SHP77 treated with DMSO at 0.1 percent for 48 hours (cell line): ENCODE measurements around the gene FAXC.
"Not testable (repeated sequence)": the region's sequence is repeated elsewhere in the genome, so short reads cannot be mapped to it uniquely, and the experiment has no call there.

Experiments used
- DNase-seq: peaks from one replicate; lab custom pipeline; 2025; lab: John Stamatoyannopoulos, UW

FAXC gene

GRCh38 chr6:99285881-99286280, 63.6 kb downstream of the FAXC start:
- DNase-seq: no peak

- no peak for DNase-seq
Measured at GRCh38 chr6:99282479-99283062, 66.9 kb downstream of the FAXC start.

- DNase-seq: no peak
Measured at GRCh38 chr6:99276747-99277146, 72.7 kb downstream of the FAXC start.

- no peak for DNase-seq
Measured at GRCh38 chr6:99270826-99271225, 78.6 kb downstream of the FAXC start.

- no peak for DNase-seq
Measured at GRCh38 chr6:99270030-99270429, 79.4 kb downstream of the FAXC start.

GRCh38 chr6:99269207-99269606, 80.3 kb downstream of the FAXC start:
- DNase-seq: no peak

- not testable (repeated sequence) for DNase-seq
Measured at GRCh38 chr6:99266996-99267395, 82.5 kb downstream of the FAXC start.

GRCh38 chr6:99265447-99265846, 84.0 kb downstream of the FAXC start:
- DNase-seq: not testable (repeated sequence)

GRCh38 chr6:99254616-99255550, 94.6 kb downstream of the FAXC start:
- no peak for DNase-seq

GRCh38 chr6:99253271-99253670, 96.2 kb downstream of the FAXC start:
- no peak for DNase-seq

GRCh38 chr6:99252421-99252820, 97.1 kb downstream of the FAXC start:
- no peak for DNase-seq

GRCh38 chr6:99250476-99250875, 99.0 kb downstream of the FAXC start:
- DNase-seq: no peak

- no peak for DNase-seq
Measured at GRCh38 chr6:99246602-99247001, 102.9 kb downstream of the FAXC start.

- DNase-seq: no peak
Measured at GRCh38 chr6:99241905-99242534, 107.5 kb downstream of the FAXC start.

- DNase-seq: no peak
Measured at GRCh38 chr6:99236010-99236409, 113.5 kb downstream of the FAXC start.

GRCh38 chr6:99233219-99233618, 116.3 kb downstream of the FAXC start:
- no peak for DNase-seq

GRCh38 chr6:99232056-99232455, 117.4 kb downstream of the FAXC start:
- DNase-seq: no peak

GRCh38 chr6:99225172-99225571, 124.3 kb downstream of the FAXC start:
- no peak for DNase-seq
